GM12878 (cell line): Measurements from ENCODE around the gene ASXL2. TPM values are rescaled to one million over a fixed set of nuclear protein-coding genes. Genes with fewer than 3 reads are reported as not detected.

Experiments used
- ATAC-seq: fragments of 200-7000 bp; cut with Tn5 transposase; 3 replicates; pipeline ENCODE4 v1.9.1; 2020; ENCODE audit warnings: mild to moderate bottlenecking, moderate library complexity
- BruUV-seq: library from RNA; stranded (reverse); fragments of 400-500 nt; replicated peaks from 2 replicates; lab custom pipeline; 2021; lab: Mats Ljungman, UMichigan
- CTCF ChIA-PET: fragments of 300-600 bp; sonication (Branson Sonifier 250); formaldehyde crosslinking; extraction: SDS; loops from one replicate; lab custom pipeline; 2021; ENCODE audit warnings: inconsistent platforms; lab: Yijun Ruan, JAX
- POLR2A ChIA-PET: fragments of 350-600 bp; formaldehyde crosslinking; extraction: SDS; loops from one replicate; lab custom pipeline; 2021; ENCODE audit warnings: inconsistent platforms; lab: Charles Lee
- RAD21 ChIA-PET: fragments of 300-600 bp; sonication (Branson Sonifier 250); formaldehyde crosslinking; loops from one replicate; lab custom pipeline; 2023; ENCODE audit warnings: antibody characterized with exemption; ENCODE audit not compliant: unreplicated experiment; lab: Charles Lee
- SMC1A ChIA-PET: fragments of 300-600 bp; sonication (Branson Sonifier 250); formaldehyde crosslinking; loops from one replicate; lab custom pipeline; 2023; ENCODE audit not compliant: unreplicated experiment, uncharacterized antibody; lab: Charles Lee
- DNase-seq: peaks from one replicate; pipeline ENCODE4 v3.0.0-alpha.2; 2011; ENCODE audit warnings: low read depth, low spot score
- FAIRE-seq: peaks from 3 replicates; lab custom pipeline; 2011; peaks lifted over from hg19 to GRCh38; lab: Jason Lieb, UNC
- H2AFZ ChIP-seq: 2 replicates; pipeline ENCODE4 v1.6.0; 2011; ENCODE audit warnings: low read depth, low read length, control low read depth; ENCODE audit not compliant: control insufficient read depth
- H3K27ac ChIP-seq: 2 replicates; pipeline ENCODE4 v1.5.1; 2011; ENCODE audit warnings: control low read depth; ENCODE audit not compliant: control insufficient read depth, insufficient read depth
- H3K27me3 ChIP-seq, 2 experiments: replicated peaks in 1 of 2; 2 replicates each; pipeline versions ENCODE4 v1.6.0 to v1.6.1; 2011; ENCODE audit warnings: low read length in 1 of 2; ENCODE audit not compliant: control insufficient read depth in 2 of 2, insufficient read depth in 2 of 2
- H3K36me3 ChIP-seq, 2 experiments: 2 replicates each; pipeline ENCODE4 v1.5.1; 2011; ENCODE audit warnings: low read length in 1 of 2; ENCODE audit not compliant: control insufficient read depth in 2 of 2, insufficient read depth in 2 of 2
- H3K4me1 ChIP-seq: 2 replicates; pipeline ENCODE4 v1.6.1; 2011; ENCODE audit warnings: mild to moderate bottlenecking, low read length, moderate library complexity, mixed read lengths; ENCODE audit not compliant: control insufficient read depth, insufficient read depth
- H3K4me2 ChIP-seq: 2 replicates; pipeline ENCODE4 v1.6.0; 2011; ENCODE audit warnings: control low read depth; ENCODE audit not compliant: control insufficient read depth, insufficient read depth
- H3K4me3 ChIP-seq: fragments of 200-600 bp; sonication (generic); 2 replicates; pipeline ENCODE4 v1.5.1; 2016
- H3K79me2 ChIP-seq: 2 replicates; pipeline ENCODE4 v1.6.0; 2011; ENCODE audit warnings: low read length; ENCODE audit not compliant: control insufficient read depth, insufficient read depth
- H3K9ac ChIP-seq: 2 replicates; pipeline ENCODE4 v1.8.0; 2011; ENCODE audit warnings: low read length, control low read depth, mixed read lengths; ENCODE audit not compliant: control insufficient read depth, insufficient read depth
- H3K9me3 ChIP-seq: replicated peaks from 3 replicates; pipeline ENCODE4 v1.5.1; 2011; ENCODE audit warnings: mild to moderate bottlenecking, low read length; ENCODE audit not compliant: control insufficient read depth, insufficient read depth
- H4K20me1 ChIP-seq: 2 replicates; pipeline ENCODE4 v1.6.0; 2011; ENCODE audit not compliant: control insufficient read depth, insufficient read depth
- BACH1 ChIP-seq: fragments of 450-650 bp; IDR thresholded peaks from 2 replicates; pipeline ENCODE4 v1.6.1; 2017; ENCODE audit warnings: mild to moderate bottlenecking, borderline replicate concordance
- BHLHE40 ChIP-seq, 2 experiments: fragments of 450-650 bp in 1 of 2; IDR thresholded peaks; 2 replicates each; pipeline ENCODE4 v1.6.1; 2011 to 2017; ENCODE audit warnings: low read depth in 2 of 2, borderline replicate concordance in 1 of 2, improper control_type of control experiment in 1 of 2, low read length in 1 of 2, mild to moderate bottlenecking in 1 of 2
- CBFB ChIP-seq: IDR thresholded peaks from 2 replicates; pipeline ENCODE4 v1.6.1; 2016; ENCODE audit warnings: antibody characterized with exemption, low read depth
- CBX3 ChIP-seq: fragments of 200-600 bp; sonication (generic); IDR thresholded peaks from 2 replicates; pipeline ENCODE4 v1.6.1; 2016; ENCODE audit warnings: low read depth, borderline replicate concordance
- CEBPB ChIP-seq, 2 experiments: fragments of 150-350 bp in 1 of 2; IDR thresholded peaks; 2 replicates each; pipeline ENCODE4 v1.6.1; 2012 to 2014; ENCODE audit warnings: low read depth in 2 of 2, low read length in 2 of 2, borderline replicate concordance in 1 of 2, inconsistent platforms in 1 of 2
- CHD4 ChIP-seq: fragments of 200-600 bp; sonication (generic); IDR thresholded peaks from 2 replicates; pipeline ENCODE4 v1.6.1; 2016; ENCODE audit warnings: mild to moderate bottlenecking
- EGR1 ChIP-seq, 2 experiments: IDR thresholded peaks; 1 replicate in 1 of 2; 2 replicates in 1 of 2; pipeline ENCODE4 v1.6.1; 2011 to 2012; ENCODE audit warnings: low read depth in 2 of 2, low read length in 2 of 2, borderline replicate concordance in 1 of 2, mild to moderate bottlenecking in 1 of 2, moderate library complexity in 1 of 2
- EP300 ChIP-seq, 2 experiments: fragments of 150-350 bp in 1 of 2; IDR thresholded peaks; 2 replicates each; pipeline ENCODE4 v1.6.1; 2011 to 2012; ENCODE audit warnings: low read depth in 2 of 2, low read length in 2 of 2, borderline replicate concordance in 1 of 2, improper control_type of control experiment in 1 of 2, inconsistent platforms in 1 of 2; ENCODE audit not compliant: control insufficient read depth in 1 of 2
- IKZF1 ChIP-seq: fragments of 450-650 bp; conservative IDR thresholded peaks from 2 replicates; pipeline ENCODE4 v1.6.1; 2017; ENCODE audit warnings: antibody characterized with exemption, mild to moderate bottlenecking
- MTA2 ChIP-seq: fragments of 450-650 bp; IDR thresholded peaks from 2 replicates; pipeline ENCODE4 v1.6.1; 2016; ENCODE audit warnings: low read depth, mild to moderate bottlenecking, moderate library complexity
- MXI1 ChIP-seq: fragments of 150-350 bp; IDR thresholded peaks from 2 replicates; pipeline ENCODE4 v1.6.1; 2011; ENCODE audit warnings: low read depth, mild to moderate bottlenecking, inconsistent platforms, low read length, improper control_type of control experiment
- NFXL1 ChIP-seq: fragments of 450-650 bp; IDR thresholded peaks from 2 replicates; pipeline ENCODE4 v1.6.1; 2017; ENCODE audit warnings: antibody characterized with exemption, mild to moderate bottlenecking, borderline replicate concordance
- RAD21 ChIP-seq: IDR thresholded peaks from 2 replicates; pipeline ENCODE4 v1.6.1; 2011; ENCODE audit warnings: mild to moderate bottlenecking, low read depth, low read length, moderate library complexity; ENCODE audit not compliant: insufficient read depth
- SIN3A ChIP-seq: IDR thresholded peaks from 2 replicates; pipeline ENCODE4 v1.6.1; 2012; ENCODE audit warnings: low read depth, low read length, improper control_type of control experiment
- ZBED1 ChIP-seq: IDR thresholded peaks from 2 replicates; pipeline ENCODE4 v1.6.1; 2016; ENCODE audit warnings: borderline replicate concordance
- WGBS: methylation state at CpG from one replicate; pipeline ENCODE4 v1.1.6; 2016; ENCODE audit warnings: low lambda C conversion rate; ENCODE audit not compliant: insufficient replicate concordance, insufficient coverage; ENCODE audit errors: missing lambda C conversion rate; 5-methylcytosine and 5-hydroxymethylcytosine counted together
- in situ Hi-C: fragments of 300-500 bp; cut with MboI; formaldehyde crosslinking; loops from 9 replicates; pipeline ENCODE4 v1.14.3; 2018; ENCODE audit warnings: mixed read lengths
- intact Hi-C: fragments of 100-400 bp; cut with micrococcal nuclease; formaldehyde crosslinking; loops from one replicate; pipeline ENCODE4 v1.14.2; 2022; ENCODE audit not compliant: unreplicated experiment
- polyA plus RNA-seq, 11 experiments: library from polyadenylated mRNA; depleted of rRNA in 4 of 11; unstranded in 6 of 11; stranded (reverse) in 5 of 11; fragments of >200 nt; fragmentation: Nextera tagmentation in 4 of 11; fragmentation: Illumina TruSeq in 1 of 11; extraction: Ambion mirVana in 4 of 11; extraction: Trizol in 1 of 11; gene quantifications; 1 replicate in 1 of 11; 2 replicates in 10 of 11; pipeline versions ENCODE4 v1.2.1 to v1.2.3, GENCODE V29; 2011 to 2016; ENCODE audit warnings: inconsistent platforms in 2 of 11, missing spikeins in 2 of 11, low read depth in 1 of 11
- total RNA-seq, 4 experiments: library from RNA; depleted of rRNA in 3 of 4; stranded (reverse); fragments of >200 nt in 3 of 4; fragmentation: Illumina TruSeq in 1 of 4; extraction: Trizol in 1 of 4; gene quantifications; 2 replicates each; pipeline versions ENCODE4 v1.2.1 to v1.2.3, GENCODE V29; 2013 to 2021
- TF ChIP-seq, protein P1 (sequence below): fragments of 450-650 bp; formaldehyde crosslinking; IDR thresholded peaks from 2 replicates; pipeline ENCODE4 v1.4.0; 2020; ENCODE audit warnings: mild to moderate bottlenecking, moderate library complexity

Gene ASXL2
- total and polyA plus RNA-seq, 10 of the 15 experiments (the other 5 are each of a cell fraction or from before 2014, with no cell fraction given): 1.3 to 17.7 (median 5.5) TPM

DNA sequence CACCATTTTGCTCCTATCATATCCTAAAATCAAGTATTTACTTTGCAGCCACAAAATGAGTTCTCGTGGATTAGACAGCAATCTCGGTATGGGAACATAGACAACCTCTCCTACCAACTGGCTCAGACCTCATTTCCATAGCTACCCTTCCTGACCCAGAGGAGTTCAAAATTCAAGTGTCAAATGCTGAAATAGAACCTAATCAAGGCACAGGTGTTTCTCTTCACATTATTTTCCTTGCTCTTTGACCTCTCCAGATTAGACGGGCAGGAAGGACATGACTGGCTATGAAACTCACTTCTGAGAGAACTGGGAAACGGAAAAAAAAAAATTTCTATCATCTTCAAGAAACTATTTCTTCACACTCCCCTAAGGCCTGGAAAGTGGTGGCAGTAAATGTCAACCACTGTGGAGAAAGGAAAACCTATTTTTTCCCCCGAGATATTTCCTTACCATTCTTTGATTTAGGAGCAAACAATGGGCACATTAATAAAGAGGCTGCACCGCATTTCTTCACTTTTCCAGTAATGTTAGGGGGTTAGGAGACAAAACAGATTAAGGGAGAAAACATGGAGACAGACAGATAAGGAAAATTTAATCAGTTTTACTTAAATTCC lies 141.3 kb downstream of the ASXL2 start:
- DNase-seq: no peak
- no peaks in the 10 kb centered on the region; the same call in 1 of the 2 replicates for H3K4me1 ChIP-seq
- ChIA-PET RAD21 (no interaction called here), POLR2A (no interaction called here), CTCF (interaction anchor here (0.6 to 1.4 kb wide), 2 partner anchors 11 to 130 kb away, joined by 3 read pairs; no protein-coding TSS in a partner anchor), SMC1A (no interaction called here)
- TF ChIP-seq CBX3 (no peak), IKZF1 (no peak), CEBPB (IDR thresholded peaks at IDR 0.05; ENCODE audit: borderline replicate concordance in 1 of 2, low read depth in 2 of 2, low read length in 2 of 2) (no peak), MTA2 (no peak), RAD21 (no peak), BACH1 (no peak), SIN3A (no peak), ZBED1 (no peak), CHD4 (no peak), BHLHE40 (IDR thresholded peaks at IDR 0.05; ENCODE audit: borderline replicate concordance in 1 of 2, low read depth in 2 of 2, low read length in 1 of 2) (no peak), NFXL1 (no peak), MXI1 (no peak), EP300 (IDR thresholded peaks at IDR 0.05; ENCODE audit: borderline replicate concordance in 1 of 2, control insufficient read depth in 1 of 2, low read depth in 2 of 2, low read length in 2 of 2) (no peak), EGR1 (IDR thresholded peaks at IDR 0.05; ENCODE audit: borderline replicate concordance in 1 of 2, low read depth in 2 of 2, low read length in 2 of 2) (no peak), CBFB (no peak)
- TF ChIP-seq, protein P1, sequence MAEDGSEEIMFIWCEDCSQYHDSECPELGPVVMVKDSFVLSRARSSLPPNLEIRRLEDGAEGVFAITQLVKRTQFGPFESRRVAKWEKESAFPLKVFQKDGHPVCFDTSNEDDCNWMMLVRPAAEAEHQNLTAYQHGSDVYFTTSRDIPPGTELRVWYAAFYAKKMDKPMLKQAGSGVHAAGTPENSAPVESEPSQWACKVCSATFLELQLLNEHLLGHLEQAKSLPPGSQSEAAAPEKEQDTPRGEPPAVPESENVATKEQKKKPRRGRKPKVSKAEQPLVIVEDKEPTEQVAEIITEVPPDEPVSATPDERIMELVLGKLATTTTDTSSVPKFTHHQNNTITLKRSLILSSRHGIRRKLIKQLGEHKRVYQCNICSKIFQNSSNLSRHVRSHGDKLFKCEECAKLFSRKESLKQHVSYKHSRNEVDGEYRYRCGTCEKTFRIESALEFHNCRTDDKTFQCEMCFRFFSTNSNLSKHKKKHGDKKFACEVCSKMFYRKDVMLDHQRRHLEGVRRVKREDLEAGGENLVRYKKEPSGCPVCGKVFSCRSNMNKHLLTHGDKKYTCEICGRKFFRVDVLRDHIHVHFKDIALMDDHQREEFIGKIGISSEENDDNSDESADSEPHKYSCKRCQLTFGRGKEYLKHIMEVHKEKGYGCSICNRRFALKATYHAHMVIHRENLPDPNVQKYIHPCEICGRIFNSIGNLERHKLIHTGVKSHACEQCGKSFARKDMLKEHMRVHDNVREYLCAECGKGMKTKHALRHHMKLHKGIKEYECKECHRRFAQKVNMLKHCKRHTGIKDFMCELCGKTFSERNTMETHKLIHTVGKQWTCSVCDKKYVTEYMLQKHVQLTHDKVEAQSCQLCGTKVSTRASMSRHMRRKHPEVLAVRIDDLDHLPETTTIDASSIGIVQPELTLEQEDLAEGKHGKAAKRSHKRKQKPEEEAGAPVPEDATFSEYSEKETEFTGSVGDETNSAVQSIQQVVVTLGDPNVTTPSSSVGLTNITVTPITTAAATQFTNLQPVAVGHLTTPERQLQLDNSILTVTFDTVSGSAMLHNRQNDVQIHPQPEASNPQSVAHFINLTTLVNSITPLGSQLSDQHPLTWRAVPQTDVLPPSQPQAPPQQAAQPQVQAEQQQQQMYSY (CRISPR knock-in tag): no peak
- no peak overlapping the region for H3K27ac ChIP-seq
- in situ Hi-C loops (no loop called here), intact Hi-C loops (no loop called here)
- FAIRE-seq: no peak
- no peaks in the 10 kb centered on the region for H4K20me1 ChIP-seq
- no peaks in the 10 kb centered on the region for H3K9me3 ChIP-seq
- BruUV-seq: no TSS peak
- WGBS: 95% methylated on average over 6 of the region's 6 CpGs
- H3K79me2 ChIP-seq: no peaks in the 10 kb centered on the region
- no peaks in the 10 kb centered on the region for H3K27me3 ChIP-seq
- H3K36me3 ChIP-seq: peaks cover under 1 to 7% of the 10 kb centered on the region in 2 experiments; a peak in 3 of 4 replicates
- H3K9ac ChIP-seq: no peak overlapping the region
- no peak for ATAC-seq
- H2AFZ ChIP-seq: no peak overlapping the region
- no peak overlapping the region for H3K4me3 ChIP-seq
- no peak overlapping the region for H3K4me2 ChIP-seq
